ENCODE data around the gene TTC39B.
A peak's percentile ranks its signal among the peaks of the same experiment; 100 is the strongest.

TTC39B gene

DNA sequence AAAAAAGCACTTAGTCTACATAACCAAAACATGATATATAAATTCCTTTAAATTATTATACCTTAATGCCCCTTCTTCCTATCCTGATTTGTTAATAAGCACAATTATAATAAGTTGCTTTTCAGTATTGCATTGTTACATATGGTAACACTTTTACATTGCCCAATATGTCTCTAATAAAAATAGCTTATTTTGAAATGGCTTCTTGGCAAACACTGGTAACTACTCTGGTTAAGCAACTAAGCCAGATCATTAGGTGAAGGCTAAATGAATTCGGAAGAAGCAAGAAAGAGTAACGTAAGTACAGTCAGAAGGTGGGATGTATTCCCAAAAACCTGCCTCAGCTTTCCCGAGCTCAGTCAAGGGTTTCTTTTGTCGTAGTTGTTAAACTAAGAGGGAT lies 85.3 kb downstream of the TTC39B start:
- no peak for DNase-seq

DNA sequence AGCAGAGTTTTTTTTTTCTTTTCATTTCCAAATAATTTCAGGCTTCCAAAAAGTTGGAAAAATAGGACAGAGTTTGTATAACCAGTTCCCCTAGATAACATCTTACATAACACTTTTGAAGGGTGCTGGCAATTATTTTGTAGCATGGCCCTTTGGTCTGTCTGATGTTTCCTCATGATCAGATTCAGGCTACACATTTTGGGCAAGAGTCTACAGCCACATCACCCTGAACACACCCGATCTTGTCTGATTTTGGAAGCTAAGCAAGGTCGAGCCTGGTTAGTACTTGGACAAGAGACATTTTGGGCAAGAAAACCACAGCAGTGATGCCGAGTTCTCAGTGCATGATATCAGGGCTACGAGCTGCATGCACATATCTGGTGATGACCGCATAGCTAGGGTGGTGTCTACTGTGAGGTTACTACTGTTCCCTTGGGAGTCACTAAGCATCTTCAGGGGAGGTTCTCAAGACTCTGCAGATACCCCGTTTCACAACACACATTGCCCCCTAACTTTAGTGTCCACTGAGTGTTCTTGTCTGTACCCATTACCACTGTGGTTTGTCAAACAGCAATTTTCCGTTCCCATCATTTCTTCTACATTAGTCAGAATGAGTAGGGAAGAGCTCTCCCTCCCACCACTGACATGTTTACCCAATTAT lies 86.2 kb downstream of the TTC39B start:
- no peak for DNase-seq

DNA sequence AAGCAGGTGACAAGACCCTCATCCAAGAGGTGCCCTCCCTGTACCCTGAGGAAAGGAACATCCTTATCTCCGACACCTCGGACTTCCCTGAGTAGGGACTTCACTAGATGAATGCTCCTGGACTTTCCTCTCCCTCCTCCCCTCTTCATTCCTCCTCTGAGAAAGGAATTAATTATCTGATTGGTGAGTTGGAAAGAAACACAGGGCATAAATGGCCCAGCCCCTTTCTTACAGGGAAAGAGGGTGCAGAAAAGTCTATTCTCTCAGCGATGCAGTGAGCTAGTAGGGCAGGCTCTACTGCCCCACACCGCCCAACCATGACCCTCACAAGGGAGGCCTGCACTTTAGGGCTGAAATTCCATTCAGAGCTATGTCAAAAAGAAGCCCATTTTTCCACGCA lies 87.5 kb downstream of the TTC39B start:
- DNase-seq = no peak

DNA sequence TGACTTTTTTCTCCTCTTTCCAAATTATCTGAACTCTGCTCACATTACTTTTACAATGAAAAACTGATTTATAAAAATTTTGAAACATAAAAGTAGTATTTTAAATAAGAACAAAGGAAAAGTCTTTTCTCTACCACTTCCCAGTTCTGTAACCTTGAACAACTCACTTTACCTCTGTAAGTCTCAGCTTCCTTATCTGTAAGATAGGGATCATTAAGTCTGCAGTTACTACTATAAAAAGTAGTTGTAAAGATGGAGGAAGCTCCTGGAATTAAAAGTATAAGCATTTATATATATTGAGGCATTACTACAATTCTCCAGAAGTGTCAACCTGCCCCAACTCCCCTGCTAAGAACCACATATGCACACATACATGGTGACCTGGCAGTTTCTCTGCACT lies 88.0 kb downstream of the TTC39B start:
- no peak for DNase-seq

DNA sequence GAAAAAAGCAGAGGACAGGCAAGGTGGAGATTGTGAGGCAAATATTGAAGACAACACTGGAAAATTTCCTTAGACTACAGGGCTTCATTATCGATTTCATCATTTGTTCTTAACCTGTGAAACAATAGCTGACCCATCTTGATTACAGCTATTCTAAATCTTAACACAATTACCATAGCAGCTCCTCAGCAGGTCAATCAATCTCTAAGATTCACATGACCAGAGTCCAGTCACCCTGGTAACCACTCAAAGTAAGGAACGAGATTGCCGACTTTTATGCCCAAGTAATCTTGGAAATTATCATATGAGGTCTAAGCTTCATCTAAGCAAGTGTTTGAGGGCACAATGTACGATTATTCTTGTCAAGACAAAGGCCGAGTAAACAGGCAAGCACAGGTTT lies 93.8 kb downstream of the TTC39B start:
- no peak for DNase-seq

DNA sequence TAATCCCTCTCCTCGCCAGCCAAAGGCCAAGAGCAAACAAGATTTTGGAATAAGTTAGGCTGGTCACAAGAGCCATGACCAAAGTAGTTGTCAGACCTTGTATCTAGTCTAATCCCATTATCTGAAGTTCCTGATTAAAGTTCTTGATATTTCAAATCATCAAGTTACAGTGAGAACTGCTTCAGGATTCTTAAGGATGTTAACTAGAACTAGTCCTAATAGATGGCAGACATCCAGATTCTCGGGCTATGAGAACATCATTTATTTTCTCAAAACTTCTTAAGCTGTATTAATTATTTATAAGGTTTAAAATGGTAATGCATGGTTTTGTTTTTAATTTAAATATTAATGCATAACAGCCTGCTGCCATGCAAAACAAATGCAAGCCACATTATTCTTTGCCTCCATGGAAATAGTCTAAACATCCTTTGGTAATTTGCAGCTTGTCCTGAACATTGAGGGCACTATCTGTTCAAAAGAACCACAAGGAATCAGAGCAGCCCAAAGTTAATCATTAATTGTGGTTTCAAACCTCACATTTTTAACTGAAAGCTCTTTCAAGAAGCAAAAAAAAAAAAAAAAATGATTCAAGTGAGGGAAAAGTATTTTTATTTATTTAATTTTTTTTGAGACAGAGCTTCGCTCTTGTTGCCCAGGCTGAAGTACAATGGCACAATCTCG lies 95.1 kb downstream of the TTC39B start:
- no peak for DNase-seq

DNA sequence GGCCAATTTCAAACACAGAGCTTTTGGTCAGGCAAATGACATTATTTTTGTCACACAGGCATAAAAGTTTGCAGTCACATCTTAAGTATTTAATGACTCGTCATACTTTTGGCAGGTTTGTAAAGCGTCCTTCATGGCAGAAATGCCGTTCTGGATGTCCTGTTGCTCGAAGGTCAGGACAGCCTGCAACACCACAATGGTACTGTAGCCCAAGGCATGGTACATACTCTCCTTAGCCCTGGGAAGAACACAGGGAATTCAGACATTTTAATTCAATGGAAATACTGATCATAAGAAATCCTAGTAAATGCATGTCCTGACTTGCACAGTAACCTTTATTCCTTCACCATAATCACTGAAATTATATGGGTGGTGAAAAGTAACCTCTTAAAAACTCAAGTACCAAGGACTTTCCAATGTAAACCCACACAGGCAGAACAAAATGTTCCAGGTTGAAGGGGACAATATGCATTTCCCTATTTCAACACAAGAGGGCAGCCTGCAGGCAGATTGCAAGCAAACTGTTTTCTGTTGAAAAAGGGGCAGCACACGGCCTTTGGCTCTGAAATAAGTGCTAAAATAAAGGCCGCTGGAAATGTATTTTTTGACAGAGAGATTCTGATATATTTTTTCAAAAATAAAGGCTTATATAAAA lies 95.7 kb downstream of the TTC39B start:
- DNase-seq = peak; percentile 50

DNA sequence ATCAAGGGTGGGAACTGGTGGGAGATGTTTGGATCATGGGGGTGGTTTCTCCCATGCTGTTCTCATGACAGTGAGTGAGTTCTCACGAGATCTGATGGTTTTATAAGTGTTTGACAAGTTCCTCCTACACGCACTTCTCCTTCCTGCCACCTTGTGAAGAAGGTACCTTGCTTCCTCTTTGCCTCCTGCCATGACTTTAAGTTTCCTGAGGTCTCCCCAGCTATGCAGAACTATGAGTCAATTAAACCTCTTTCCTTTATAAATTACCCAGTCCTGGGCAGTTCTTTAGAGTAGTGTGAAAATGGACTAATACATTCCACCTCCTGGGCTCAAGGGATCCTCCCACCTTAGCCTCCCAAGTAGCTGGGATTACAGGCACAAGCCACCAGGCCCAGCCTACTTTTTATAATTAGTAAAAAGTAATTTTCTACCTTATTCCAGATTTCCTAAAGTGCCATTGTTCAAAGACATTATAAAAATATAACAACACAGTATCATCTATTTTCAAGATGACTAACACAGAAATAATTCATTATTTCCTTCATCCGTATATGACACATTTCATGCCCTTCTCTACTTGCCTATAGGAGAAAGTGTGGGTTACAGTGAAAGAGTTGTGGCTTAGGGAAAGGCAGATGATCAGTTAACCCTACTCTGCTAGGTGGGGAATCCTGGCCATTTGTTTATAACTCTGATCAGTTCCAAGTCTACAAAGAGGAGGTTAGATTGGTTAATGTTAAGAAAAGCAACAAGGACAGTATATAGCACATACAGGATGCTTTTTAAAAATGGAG lies 99.9 kb downstream of the TTC39B start:
- DNase-seq = no peak

DNA sequence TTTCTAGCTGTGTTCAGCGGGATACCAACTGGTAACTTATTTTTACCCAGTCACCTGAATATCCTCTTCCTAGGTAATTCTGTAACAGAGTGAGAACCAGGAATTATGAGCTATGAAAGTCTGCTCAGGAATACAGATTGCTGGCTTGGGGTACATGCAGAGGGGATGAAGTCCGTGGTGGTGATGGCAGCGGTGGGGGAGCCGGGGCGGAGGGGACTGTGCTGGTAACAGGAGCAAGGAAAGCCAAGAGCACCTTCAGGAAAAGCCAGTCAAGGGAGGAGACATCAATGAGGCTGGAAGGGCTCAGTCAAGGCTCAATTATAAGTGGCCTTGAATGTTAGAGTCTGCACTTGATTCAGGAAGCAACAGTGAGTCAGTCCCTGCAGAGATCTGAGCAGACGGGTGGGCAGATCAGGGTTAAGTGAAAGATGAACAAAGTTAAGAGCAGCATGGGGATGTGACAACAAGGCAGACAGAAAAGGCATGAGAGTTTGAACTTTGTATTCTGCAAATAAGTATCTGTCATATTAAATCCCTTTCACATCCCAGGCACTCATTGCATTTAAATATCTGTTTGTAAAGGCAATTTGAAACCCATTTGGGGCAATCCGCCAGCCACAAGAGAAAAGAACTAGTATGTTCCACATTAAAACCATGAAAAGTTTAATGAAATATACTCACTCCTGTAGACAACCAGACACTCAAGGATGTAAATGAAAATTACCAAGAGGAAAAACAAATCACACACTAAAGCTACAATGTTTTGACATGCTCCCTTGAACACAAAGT lies 101.2 kb downstream of the TTC39B start:
- DNase-seq = no peak

DNA sequence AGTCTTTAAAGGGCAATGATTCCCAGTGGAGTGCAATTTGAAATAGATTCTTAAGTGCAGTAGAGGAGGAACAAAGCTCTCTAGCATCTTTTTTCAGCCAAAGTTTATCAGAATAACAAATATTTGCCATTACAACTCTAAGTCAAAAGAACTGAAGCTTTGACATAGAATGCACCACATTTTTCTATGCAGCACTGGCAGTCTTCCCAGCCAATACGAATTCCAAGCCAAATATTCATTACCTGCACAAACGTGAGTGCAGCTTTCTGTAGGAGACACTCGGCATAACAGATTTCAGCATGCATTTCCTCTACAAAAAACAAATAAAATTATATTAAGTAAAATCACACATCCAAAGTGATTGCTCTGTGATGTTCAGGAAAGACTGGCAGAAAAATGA lies 103.4 kb downstream of the TTC39B start:
- no peak for DNase-seq

DNA sequence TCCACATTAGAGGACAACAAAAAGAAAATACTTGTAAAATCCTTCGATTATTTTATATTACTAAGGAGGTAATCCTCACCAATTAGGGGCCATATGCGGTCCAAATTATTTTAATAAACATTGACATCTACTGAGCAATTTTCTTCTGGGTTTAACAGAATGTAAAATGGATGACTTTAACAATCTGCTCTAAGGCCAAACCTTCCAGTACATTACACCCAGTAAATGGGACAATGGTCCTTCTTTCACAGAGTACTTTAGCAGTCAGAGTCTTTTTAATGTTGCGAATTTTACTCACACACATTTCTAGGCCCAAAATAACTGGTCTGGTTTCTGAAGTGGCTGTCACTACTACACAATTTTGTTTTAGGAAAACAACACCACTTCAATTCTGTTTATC lies 106.9 kb downstream of the TTC39B start:
- DNase-seq = no peak

DNA sequence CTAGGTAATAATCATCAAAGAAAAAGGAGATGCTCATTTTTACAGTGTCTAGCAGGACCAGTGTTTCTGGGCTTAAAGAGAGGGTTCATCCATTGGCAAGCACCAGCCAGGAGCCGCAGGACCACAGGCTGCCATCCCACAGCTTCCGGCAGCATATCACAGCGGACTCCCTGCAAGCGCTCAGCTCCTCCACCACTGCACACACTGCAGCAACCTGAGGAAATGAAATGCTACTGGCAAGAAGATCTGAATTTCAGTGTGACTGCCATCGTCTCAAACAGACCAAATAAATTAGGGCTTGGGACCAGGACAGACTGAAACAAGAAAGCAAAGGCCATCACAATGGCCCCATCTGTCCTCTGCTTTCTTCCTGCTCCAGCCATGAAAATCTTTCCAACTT lies 114.2 kb downstream of the TTC39B start:
- DNase-seq = no peak

DNA sequence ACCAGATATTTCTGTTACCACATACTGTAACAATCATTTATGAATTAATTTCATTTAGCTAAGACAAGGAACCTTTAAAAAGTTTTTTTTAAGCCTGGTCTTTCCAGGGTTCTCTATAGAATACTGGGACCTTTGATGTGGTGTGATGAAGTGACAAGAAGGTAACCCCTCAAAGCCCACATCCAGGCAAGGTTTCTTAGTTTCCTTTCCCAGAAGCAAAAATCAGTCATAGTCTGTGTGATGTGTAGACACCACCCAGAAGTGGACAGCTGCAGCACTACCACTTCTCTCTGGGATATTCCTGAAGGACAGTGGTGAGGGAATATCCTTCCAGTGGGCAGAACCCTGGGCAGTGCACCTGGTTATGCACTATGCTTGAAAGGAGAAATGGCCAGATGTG lies 115.6 kb downstream of the TTC39B start:
- DNase-seq = no peak

DNA sequence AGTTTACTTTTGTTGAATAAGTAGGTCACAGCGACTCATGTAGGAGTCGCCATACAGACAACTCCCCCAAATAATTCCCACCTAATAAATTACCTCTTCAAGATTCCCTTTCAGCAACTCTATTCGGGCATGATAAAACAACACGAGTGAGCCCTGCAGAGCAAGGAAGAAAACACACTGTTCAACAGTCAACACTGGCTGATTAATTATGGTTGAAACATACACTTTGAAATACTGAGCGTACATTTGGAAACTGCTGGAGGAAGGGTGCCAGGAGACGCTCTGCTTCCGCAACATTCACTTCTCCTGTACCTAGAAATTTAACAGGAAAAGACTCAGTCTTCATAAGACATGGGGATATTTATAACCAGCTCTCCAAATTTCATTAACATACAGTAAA lies 117.5 kb downstream of the TTC39B start:
- no peak for DNase-seq

DNA sequence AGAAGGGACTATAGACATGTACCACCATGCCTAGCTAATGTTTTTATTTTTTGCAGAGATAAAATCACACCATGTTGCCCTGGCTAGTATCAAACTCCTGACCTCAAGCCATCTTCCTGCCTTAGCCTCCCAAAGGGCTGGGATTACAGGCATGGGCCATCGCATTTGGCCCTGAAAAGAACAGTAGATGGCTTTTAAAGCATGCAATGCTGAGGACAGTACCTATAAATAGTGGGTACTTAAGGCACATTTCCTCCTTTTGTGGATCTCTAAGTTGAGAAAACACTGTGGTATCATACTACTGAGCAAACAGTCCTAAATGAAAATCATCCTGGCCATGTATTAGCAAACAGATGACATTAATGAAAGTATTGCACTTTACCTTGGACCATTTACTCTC lies 119.4 kb downstream of the TTC39B start:
- no peak for DNase-seq

DNA sequence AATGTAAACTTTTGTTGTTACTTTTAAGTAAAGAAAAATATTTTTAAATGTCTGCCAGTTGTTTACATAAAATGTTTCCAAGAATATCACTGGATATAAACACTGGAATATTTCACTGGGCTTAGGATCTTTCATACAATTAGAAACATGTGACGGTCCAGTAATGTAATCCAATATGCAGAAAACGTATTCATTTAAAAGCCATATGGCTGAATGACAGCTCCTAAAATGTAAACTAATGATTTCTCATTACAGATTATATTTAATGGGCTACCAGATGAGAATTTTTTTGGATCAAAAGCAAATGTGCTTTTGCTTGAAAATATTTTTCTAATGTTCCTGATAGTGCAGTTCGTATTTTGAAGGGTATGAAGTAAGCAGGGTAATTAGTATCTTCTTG lies 124.3 kb downstream of the TTC39B start:
- no peak for DNase-seq

DNA sequence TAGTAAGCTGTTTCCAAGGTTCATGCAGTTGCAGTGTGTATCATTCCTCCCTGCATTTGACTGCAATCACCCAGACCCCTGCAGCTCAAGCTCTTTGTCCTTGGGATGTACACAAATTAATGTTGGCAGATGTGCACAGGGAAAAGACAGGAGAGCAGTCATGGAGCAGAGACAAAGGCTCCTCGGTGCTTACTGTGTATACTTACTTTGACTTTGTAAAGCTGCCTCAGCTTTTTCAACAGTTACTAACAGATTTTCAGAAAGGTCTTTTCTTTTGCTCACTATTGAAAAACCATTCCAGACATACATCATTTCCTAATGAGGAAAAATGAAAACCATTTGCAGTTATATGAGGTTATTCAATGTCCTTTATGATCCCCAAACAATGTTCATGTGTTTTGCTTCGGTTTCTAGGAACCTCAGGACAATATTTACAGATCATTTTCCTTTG lies 124.9 kb downstream of the TTC39B start:
- DNase-seq = no peak

DNA sequence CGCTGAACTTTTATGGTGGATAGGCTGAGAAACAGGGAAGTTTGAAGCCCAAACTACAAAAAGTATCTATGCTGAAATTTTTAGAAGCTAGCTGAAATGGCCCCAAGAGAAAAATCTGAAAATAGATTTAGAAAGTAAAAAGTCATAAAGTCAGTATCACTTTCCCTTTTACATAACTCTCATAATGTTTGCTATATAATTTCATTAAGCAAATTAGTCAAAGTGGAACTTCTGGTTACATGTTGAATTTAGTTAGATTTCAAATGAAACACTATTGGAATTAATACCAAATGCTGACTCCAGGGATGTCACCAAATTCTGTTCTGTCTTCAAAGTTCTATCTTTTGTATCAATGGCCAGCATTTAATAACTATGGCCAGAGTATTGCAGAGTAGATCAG lies 126.9 kb downstream of the TTC39B start:
- no peak for DNase-seq

DNA sequence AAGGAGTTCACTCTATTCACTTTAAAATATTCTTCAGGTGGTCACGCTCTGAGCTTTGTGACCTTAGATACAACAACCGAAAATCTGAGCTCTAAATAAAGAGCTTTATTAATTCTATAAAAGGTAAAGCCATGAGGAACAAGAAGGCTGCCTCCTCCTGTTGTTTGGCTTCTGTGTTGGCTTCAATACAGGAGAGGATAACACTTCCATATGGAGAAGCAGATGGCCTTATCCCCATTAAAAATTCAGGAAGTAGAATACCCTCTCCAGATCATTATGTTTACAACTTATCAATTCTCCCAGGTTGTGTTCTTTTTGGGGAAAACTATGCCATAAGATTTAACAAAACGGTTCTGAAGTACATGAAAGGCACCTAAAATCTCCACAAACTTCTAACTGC lies 128.4 kb downstream of the TTC39B start:
- no peak for DNase-seq

DNA sequence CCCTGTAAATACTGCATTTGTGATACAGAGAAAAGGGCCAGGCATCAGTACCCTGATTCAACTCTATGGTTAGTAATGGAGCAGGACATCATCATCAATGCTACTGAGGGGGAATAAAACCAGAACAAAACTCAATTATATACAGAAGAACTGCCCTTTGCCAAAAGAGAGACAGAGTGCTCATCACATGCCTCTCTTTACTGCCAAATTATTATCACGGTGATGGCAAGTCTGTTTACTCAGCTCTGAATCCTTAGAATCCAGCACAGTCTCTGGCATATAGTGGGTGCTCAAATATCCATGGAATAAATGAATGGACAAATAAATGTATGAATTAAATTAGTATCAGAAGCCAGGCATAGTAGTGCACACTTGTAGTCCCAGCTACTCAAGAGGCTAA lies 130.2 kb downstream of the TTC39B start:
- no peak for DNase-seq

DNA sequence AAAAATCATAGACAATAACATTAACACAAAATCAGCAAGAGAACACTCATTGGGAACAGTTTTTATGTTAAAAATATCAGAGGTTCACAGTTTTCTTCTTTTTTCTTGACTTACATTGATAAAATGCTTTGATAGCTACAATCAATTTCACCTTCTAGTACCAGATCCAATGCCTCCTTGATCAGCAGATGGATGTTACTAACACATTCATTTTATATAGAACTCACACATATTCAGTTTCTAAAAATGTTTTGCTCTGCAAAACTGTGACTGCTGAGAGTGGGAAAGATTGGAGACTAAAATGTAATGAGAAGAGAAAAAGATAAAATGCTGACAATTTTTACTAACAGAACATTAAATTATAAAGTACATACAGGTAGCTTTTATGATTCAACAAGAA lies 143.1 kb downstream of the TTC39B start:
- no peak for DNase-seq

DNA sequence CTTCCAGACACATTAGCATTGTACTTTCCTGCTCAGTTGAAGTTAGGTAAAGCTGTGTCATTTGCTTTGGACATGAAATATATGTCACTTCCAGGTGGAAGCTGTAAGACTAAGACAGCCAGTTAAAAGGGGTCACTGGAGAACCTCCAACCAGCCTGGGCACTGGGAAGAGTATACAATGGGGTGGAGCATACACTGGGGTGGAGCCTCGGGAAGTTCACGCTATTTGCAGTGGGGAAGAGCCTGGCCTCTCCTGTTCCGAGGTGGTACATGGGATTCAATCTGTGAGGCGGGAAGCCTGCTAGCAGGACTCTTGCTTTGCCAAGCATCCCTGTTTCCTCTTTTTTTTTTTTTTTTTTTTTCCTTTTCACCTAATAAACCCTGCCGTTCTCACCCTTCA lies 145.3 kb downstream of the TTC39B start:
- DNase-seq = no peak

DNA sequence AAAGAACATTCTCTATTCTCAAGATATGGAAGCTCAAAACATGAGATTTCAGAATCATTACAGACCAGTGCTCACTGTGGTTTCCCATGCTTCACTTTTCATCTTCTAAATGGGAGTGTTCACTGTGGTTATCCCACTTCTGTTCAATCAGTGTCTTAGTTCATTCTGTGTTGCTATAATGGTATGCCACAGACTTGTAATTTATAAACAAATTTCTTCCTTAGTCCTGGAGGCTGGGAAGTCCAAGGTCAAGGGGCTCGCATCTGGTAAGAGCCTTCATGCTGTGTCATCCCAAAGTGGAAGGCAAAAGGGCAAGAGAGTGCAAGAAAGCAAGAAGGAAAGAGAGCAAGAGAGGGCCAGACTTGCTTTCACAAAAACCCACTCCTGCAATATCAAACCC lies 146.3 kb downstream of the TTC39B start:
- no peak for DNase-seq
